HepG2 (cell line): Measurements from ENCODE around the gene EFEMP2. TPM values are rescaled to one million over a fixed set of nuclear protein-coding genes. Genes with fewer than 3 reads are reported as not detected.

Experiments
- GATAD2A ChIP-seq: IDR thresholded peaks from 2 replicates; pipeline ENCODE4 v1.6.1; 2016
- KAT2B ChIP-seq: fragments of 150-350 bp; IDR thresholded peaks from 2 replicates; pipeline ENCODE4 v1.6.1; 2014; ENCODE audit warnings: low read depth, low read length, borderline replicate concordance
- KLF16 ChIP-seq, 2 experiments: sonication (generic) in 1 of 2; formaldehyde crosslinking in 1 of 2; IDR thresholded peaks; 2 replicates each; pipeline versions ENCODE4 v1.6.1 to v1.8.0; 2016 to 2023; ENCODE audit warnings: missing genetic modification reagents in 2 of 2, missing compliant biosample characterization in 1 of 2
- MEIS1 ChIP-seq: sonication (generic); formaldehyde crosslinking; IDR thresholded peaks from 2 replicates; pipeline ENCODE4 v1.9.0; 2021; ENCODE audit warnings: mild to moderate bottlenecking, missing genetic modification reagents, moderate library complexity, borderline replicate concordance
- MTF1 ChIP-seq: sonication (generic); formaldehyde crosslinking; IDR thresholded peaks from 2 replicates; pipeline ENCODE4 v1.5.0; 2020; ENCODE audit warnings: missing genetic modification reagents
- MYNN ChIP-seq: sonication (generic); formaldehyde crosslinking; IDR thresholded peaks from 2 replicates; pipeline ENCODE4 v1.4.0; 2020; ENCODE audit warnings: mild to moderate bottlenecking, low read depth, missing genetic modification reagents
- PTBP1 ChIP-seq: fragments of 200-400 bp; formaldehyde crosslinking; IDR thresholded peaks from 2 replicates; pipeline ENCODE4 v1.6.1; 2018; ENCODE audit warnings: low read length, low read depth; ENCODE audit not compliant: poor library complexity, severe bottlenecking
- ZBTB1 ChIP-seq: sonication (generic); formaldehyde crosslinking; IDR thresholded peaks from 2 replicates; pipeline ENCODE4 v1.4.0; 2020; ENCODE audit warnings: missing genetic modification reagents, borderline replicate concordance
- ZBTB42 ChIP-seq: sonication (generic); formaldehyde crosslinking; IDR thresholded peaks from 2 replicates; pipeline ENCODE4 v1.5.0; 2020; ENCODE audit warnings: mild to moderate bottlenecking, missing genetic modification reagents
- ZNF510 ChIP-seq: sonication (generic); formaldehyde crosslinking; IDR thresholded peaks from 2 replicates; pipeline ENCODE4 v1.4.0; 2020; ENCODE audit warnings: low read depth, mild to moderate bottlenecking, missing genetic modification reagents
- ZNF780A ChIP-seq: sonication (generic); formaldehyde crosslinking; IDR thresholded peaks from 2 replicates; pipeline ENCODE4 v1.8.0; 2022; ENCODE audit warnings: mild to moderate bottlenecking, missing genetic modification reagents, moderate library complexity
- ZSCAN20 ChIP-seq: sonication (generic); formaldehyde crosslinking; IDR thresholded peaks from 2 replicates; pipeline ENCODE4 v1.4.0; 2020; ENCODE audit warnings: missing genetic modification reagents, mild to moderate bottlenecking, borderline replicate concordance
- polyA plus RNA-seq, 8 experiments: library from polyadenylated mRNA; depleted of rRNA in 3 of 8; stranded (reverse) in 7 of 8; unstranded in 1 of 8; fragments of >200 nt; fragmentation: Illumina TruSeq in 4 of 8; extraction: Trizol in 4 of 8; gene quantifications; 2 replicates each; pipeline versions ENCODE4 v1.2.1 to v1.2.3, GENCODE V29; 2011 to 2016; ENCODE audit warnings: low read depth in 4 of 8, missing spikeins in 1 of 8, mixed read lengths in 1 of 8; ENCODE audit not compliant: insufficient read depth in 1 of 8
- total RNA-seq, 5 experiments: library from RNA; depleted of rRNA; stranded (reverse); fragments of >200 nt; fragmentation: Illumina TruSeq; extraction: Trizol; gene quantifications; 2 replicates each; pipeline ENCODE4 v1.2.3, GENCODE V29; 2016; ENCODE audit warnings: low read depth in 1 of 5
- TF ChIP-seq, protein P1 (sequence below): sonication (generic); formaldehyde crosslinking; IDR thresholded peaks from 2 replicates; pipeline ENCODE4 v1.8.0; 2022; ENCODE audit warnings: missing genetic modification reagents, mild to moderate bottlenecking, borderline replicate concordance
- TF ChIP-seq, protein P2 (sequence below): sonication (generic); formaldehyde crosslinking; IDR thresholded peaks from 2 replicates; pipeline ENCODE4 v1.4.0; 2020; ENCODE audit warnings: low read depth, missing genetic modification reagents
- TF ChIP-seq, protein P3 (sequence below): sonication (generic); formaldehyde crosslinking; IDR thresholded peaks from 2 replicates; pipeline ENCODE4 v1.8.1; 2023; ENCODE audit warnings: missing genetic modification reagents, inconsistent platforms, borderline replicate concordance
- TF ChIP-seq, protein P4 (sequence below): sonication (generic); formaldehyde crosslinking; IDR thresholded peaks from 2 replicates; pipeline ENCODE4 v1.4.0; 2020; ENCODE audit warnings: missing genetic modification reagents
- TF ChIP-seq, protein P5 (sequence below): sonication (generic); formaldehyde crosslinking; IDR thresholded peaks from 2 replicates; pipeline ENCODE4 v1.9.0; 2022; ENCODE audit warnings: missing genetic modification reagents, mild to moderate bottlenecking, borderline replicate concordance
- TF ChIP-seq, protein P6 (sequence below): IDR thresholded peaks from 2 replicates; pipeline ENCODE4 v1.6.1; 2016; ENCODE audit warnings: low read depth, borderline replicate concordance

The EFEMP2 gene
- total and polyA plus RNA-seq, 2 of the 13 experiments (the other 11 are each of a cell fraction or from before 2014, with no cell fraction given), result 7.4 to 29.7 TPM

DNA sequence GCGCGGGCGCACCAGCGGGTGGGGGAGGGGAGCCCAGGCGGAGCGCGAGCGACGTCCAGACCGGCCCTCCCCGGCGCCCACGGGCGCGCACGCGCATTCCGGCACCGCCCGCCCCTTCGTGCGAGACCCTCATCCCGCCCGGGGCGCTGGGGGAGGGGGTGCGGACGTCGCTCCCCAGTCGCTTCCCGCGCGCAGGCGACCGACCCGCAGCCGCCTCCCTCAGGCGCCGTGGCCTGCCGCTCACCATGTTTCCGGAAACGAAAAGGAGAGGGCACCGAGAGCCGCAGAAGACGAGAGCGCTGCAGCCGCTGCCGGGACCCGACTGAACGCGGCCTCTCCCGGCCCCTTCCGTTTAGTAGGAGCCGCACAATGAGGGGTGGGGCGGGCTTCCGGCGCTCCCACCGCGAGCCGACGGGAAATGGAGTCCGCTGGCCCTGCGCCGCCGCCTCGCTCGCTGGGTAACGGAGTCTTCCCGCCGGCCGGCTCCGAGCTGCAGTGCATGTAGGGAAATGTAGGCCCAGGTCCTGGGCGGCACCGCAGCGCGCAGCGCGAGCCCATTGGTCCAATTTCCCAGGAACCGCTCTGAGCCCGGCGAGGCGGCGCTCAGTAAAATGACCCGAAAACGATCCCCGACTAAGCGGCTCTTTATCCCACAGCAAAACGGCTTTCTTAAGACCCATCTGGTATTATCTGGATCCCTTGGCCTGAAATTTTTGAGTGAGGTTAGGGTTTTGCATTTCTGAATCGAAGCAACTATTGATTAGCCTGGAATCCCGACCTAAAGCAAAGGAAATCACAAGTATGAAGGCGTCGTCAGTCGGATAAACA lies 14.5 kb downstream of the EFEMP2 start, which contains the start of gene CFL1 (continued):
- TF ChIP-seq, protein P1, sequence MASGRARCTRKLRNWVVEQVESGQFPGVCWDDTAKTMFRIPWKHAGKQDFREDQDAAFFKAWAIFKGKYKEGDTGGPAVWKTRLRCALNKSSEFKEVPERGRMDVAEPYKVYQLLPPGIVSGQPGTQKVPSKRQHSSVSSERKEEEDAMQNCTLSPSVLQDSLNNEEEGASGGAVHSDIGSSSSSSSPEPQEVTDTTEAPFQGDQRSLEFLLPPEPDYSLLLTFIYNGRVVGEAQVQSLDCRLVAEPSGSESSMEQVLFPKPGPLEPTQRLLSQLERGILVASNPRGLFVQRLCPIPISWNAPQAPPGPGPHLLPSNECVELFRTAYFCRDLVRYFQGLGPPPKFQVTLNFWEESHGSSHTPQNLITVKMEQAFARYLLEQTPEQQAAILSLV (CRISPR knock-in tag), result peak; percentile 31; the same call in 1 of the 2 replicates
- TF ChIP-seq ZNF780A (CRISPR knock-in tag) (peak; percentile 32; the same call in 1 of the 2 replicates), PTBP1 (no peak), KAT2B (no peak), MEIS1 (CRISPR knock-in tag) (peak; percentile 44; the same call in 1 of the 2 replicates), KLF16 (CRISPR knock-in tag; IDR thresholded peaks at IDR 0.05) (peak in 1 of 2 experiments; percentile 93; a peak in 2 of 4 replicates), ZBTB1 (CRISPR knock-in tag) (no peak), ZBTB42 (peak; percentile 69; the same call in 1 of the 2 replicates), ZNF510 (CRISPR knock-in tag) (0 out of 2 replicates have a peak, but pooled peaks have one; percentile 60), MTF1 (CRISPR knock-in tag) (no peak), ZSCAN20 (CRISPR knock-in tag) (no peak), GATAD2A (CRISPR knock-in tag) (peak; percentile 43; the same call in 1 of the 2 replicates), MYNN (CRISPR knock-in tag) (no peak)
- TF ChIP-seq, protein P2, sequence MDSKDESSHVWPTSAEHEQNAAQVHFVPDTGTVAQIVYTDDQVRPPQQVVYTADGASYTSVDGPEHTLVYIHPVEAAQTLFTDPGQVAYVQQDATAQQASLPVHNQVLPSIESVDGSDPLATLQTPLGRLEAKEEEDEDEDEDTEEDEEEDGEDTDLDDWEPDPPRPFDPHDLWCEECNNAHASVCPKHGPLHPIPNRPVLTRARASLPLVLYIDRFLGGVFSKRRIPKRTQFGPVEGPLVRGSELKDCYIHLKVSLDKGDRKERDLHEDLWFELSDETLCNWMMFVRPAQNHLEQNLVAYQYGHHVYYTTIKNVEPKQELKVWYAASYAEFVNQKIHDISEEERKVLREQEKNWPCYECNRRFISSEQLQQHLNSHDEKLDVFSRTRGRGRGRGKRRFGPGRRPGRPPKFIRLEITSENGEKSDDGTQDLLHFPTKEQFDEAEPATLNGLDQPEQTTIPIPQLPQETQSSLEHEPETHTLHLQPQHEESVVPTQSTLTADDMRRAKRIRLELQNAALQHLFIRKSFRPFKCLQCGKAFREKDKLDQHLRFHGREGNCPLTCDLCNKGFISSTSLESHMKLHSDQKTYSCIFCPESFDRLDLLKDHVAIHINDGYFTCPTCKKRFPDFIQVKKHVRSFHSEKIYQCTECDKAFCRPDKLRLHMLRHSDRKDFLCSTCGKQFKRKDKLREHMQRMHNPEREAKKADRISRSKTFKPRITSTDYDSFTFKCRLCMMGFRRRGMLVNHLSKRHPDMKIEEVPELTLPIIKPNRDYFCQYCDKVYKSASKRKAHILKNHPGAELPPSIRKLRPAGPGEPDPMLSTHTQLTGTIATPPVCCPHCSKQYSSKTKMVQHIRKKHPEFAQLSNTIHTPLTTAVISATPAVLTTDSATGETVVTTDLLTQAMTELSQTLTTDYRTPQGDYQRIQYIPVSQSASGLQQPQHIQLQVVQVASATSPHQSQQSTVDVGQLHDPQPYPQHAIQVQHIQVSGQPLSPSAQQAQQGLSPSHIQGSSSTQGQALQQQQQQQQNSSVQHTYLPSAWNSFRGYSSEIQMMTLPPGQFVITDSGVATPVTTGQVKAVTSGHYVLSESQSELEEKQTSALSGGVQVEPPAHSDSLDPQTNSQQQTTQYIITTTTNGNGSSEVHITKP (CRISPR knock-in tag), result 0 out of 2 replicates have a peak, but pooled peaks have one; percentile 48
- TF ChIP-seq, protein P3, sequence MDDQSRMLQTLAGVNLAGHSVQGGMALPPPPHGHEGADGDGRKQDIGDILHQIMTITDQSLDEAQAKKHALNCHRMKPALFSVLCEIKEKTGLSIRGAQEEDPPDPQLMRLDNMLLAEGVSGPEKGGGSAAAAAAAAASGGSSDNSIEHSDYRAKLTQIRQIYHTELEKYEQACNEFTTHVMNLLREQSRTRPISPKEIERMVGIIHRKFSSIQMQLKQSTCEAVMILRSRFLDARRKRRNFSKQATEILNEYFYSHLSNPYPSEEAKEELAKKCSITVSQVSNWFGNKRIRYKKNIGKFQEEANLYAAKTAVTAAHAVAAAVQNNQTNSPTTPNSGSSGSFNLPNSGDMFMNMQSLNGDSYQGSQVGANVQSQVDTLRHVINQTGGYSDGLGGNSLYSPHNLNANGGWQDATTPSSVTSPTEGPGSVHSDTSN, result no peak
- TF ChIP-seq, protein P4, sequence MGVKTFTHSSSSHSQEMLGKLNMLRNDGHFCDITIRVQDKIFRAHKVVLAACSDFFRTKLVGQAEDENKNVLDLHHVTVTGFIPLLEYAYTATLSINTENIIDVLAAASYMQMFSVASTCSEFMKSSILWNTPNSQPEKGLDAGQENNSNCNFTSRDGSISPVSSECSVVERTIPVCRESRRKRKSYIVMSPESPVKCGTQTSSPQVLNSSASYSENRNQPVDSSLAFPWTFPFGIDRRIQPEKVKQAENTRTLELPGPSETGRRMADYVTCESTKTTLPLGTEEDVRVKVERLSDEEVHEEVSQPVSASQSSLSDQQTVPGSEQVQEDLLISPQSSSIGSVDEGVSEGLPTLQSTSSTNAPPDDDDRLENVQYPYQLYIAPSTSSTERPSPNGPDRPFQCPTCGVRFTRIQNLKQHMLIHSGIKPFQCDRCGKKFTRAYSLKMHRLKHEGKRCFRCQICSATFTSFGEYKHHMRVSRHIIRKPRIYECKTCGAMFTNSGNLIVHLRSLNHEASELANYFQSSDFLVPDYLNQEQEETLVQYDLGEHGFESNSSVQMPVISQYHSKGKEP (CRISPR knock-in tag), result no peak
- TF ChIP-seq, protein P5, sequence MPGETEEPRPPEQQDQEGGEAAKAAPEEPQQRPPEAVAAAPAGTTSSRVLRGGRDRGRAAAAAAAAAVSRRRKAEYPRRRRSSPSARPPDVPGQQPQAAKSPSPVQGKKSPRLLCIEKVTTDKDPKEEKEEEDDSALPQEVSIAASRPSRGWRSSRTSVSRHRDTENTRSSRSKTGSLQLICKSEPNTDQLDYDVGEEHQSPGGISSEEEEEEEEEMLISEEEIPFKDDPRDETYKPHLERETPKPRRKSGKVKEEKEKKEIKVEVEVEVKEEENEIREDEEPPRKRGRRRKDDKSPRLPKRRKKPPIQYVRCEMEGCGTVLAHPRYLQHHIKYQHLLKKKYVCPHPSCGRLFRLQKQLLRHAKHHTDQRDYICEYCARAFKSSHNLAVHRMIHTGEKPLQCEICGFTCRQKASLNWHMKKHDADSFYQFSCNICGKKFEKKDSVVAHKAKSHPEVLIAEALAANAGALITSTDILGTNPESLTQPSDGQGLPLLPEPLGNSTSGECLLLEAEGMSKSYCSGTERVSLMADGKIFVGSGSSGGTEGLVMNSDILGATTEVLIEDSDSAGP, result peak; percentile 65
- TF ChIP-seq, protein P6, sequence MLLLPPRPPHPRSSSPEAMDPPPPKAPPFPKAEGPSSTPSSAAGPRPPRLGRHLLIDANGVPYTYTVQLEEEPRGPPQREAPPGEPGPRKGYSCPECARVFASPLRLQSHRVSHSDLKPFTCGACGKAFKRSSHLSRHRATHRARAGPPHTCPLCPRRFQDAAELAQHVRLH, result no peak
